ENCODE results near the gene ACTMAP.

DNA sequence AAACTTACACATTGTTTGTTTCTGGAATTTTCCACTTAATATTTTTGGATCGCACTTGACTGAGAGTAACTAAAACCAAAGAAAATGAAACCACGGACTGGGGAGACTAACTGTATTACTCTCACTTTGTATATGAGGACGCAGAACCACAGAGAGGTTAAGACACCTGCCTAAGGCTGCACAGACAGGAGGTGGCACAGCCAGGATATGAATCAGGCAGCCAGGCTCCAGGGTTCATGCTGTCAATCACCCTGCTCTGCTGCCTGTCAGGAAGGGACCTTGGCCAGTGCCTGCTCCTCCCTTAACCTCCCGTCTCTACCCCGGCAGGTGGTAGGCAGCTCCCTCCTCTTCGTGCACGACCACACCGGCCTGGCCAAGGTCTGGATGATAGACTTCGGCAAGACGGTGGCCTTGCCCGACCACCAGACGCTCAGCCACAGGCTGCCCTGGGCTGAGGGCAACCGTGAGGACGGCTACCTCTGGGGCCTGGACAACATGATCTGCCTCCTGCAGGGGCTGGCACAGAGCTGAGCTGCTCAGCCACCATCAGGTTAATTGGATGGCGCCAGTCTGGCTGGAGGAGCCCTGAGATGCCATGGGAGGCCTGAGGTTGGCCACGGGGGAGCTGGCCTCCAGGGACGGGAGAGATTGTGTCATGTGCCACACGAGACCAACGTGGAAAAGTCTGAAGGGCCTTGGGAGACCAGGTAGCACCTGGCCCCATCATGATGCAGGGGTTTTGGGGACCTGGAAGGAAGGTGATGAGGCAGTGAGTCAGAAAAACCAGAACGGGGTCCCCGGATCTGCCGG, 11.0 kb downstream of the ACTMAP start:
- TF ChIP-seq EZH2 (IDR thresholded peaks at IDR 0.05; ENCODE audit: borderline replicate concordance): no peak
- TF ChIP-seq, protein P1, sequence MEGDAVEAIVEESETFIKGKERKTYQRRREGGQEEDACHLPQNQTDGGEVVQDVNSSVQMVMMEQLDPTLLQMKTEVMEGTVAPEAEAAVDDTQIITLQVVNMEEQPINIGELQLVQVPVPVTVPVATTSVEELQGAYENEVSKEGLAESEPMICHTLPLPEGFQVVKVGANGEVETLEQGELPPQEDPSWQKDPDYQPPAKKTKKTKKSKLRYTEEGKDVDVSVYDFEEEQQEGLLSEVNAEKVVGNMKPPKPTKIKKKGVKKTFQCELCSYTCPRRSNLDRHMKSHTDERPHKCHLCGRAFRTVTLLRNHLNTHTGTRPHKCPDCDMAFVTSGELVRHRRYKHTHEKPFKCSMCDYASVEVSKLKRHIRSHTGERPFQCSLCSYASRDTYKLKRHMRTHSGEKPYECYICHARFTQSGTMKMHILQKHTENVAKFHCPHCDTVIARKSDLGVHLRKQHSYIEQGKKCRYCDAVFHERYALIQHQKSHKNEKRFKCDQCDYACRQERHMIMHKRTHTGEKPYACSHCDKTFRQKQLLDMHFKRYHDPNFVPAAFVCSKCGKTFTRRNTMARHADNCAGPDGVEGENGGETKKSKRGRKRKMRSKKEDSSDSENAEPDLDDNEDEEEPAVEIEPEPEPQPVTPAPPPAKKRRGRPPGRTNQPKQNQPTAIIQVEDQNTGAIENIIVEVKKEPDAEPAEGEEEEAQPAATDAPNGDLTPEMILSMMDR (IDR thresholded peaks at IDR 0.05; ENCODE audit: poor library complexity): no peak
- no peak for TF ChIP-seq EZH2phosphoT487 (IDR thresholded peaks at IDR 0.05; ENCODE audit: low read depth, severe bottlenecking, unreplicated experiment)
